ENCODE data around the gene SH3RF3. TPM values are rescaled to one million over a fixed set of nuclear protein-coding genes. Genes with fewer than 3 reads are reported as not detected.
A peak's percentile ranks its signal among the peaks of the same experiment; 100 is the strongest.

The SH3RF3 gene
- total RNA-seq, 1 donor from 2014 or later, result 7.4 TPM

DNA sequence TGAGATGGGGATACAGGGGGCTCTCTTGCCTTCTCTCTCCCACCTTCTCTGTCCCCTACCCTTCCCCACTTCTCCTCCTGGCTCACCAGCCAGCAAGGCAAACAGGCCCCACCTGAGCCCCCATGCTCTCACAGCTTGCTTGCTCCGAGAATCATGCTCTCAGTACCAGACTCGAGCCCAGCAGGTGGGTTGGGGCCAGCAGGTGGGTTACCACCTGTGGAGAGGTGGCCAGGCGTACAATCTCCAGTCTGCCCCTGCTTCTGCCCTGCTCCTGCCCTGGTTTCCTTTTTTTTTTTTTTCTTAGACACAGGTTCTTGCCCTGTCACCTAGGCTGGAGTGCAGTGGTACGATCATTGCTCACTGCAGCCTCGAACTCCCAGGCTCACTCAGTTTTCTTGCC lies 214.5 kb downstream of the SH3RF3 start:
- no peak for TF ChIP-seq CTCF (IDR thresholded peaks at IDR 0.05)
- peaks cover 25% of the 10 kb centered on the region for H3K4me1 ChIP-seq
- intact Hi-C loops (cut with DNase I), result loop anchor here (10.0 kb wide), 1 partner anchor 51 kb away; no protein-coding TSS in a partner anchor
- no peak overlapping the region for H3K27ac ChIP-seq
- H3K4me3 ChIP-seq, result no peak overlapping the region
- DNase-seq (no peak), ATAC-seq (no peak)
- H3K9me3 ChIP-seq, result no peaks in the 10 kb centered on the region
- H3K27me3 ChIP-seq, result no peaks in the 10 kb centered on the region
- H3K36me3 ChIP-seq, result no peaks in the 10 kb centered on the region

GRCh38 chr2:109344270-109344805 lies 215.3 kb downstream of the SH3RF3 start:
- Histone ChIP-seq H3K4me1 (peaks cover 25% of the 10 kb centered on the region), H3K27ac (no peak overlapping the region), H3K27me3 (no peaks in the 10 kb centered on the region), H3K9me3 (no peaks in the 10 kb centered on the region), H3K36me3 (no peaks in the 10 kb centered on the region), H3K4me3 (no peak overlapping the region)
- TF ChIP-seq CTCF (IDR thresholded peaks at IDR 0.05), result no peak
- DNase-seq (no peak), ATAC-seq (no peak)
- intact Hi-C loops (cut with DNase I), result loop anchor here (10.0 kb wide), 1 partner anchor 50 kb away; no protein-coding TSS in a partner anchor

GRCh38 chr2:109345091-109345490 lies 216.1 kb downstream of the SH3RF3 start:
- H3K4me3 ChIP-seq, result no peak overlapping the region
- no peaks in the 10 kb centered on the region for H3K9me3 ChIP-seq
- H3K27me3 ChIP-seq, result no peaks in the 10 kb centered on the region
- no peaks in the 10 kb centered on the region for H3K36me3 ChIP-seq
- no peak for ATAC-seq
- intact Hi-C loops (cut with DNase I), result loop anchor here (10.0 kb wide), 1 partner anchor 50 kb away; no protein-coding TSS in a partner anchor
- H3K27ac ChIP-seq, result no peak overlapping the region
- peak; percentile 53 for DNase-seq
- no peak for TF ChIP-seq CTCF (IDR thresholded peaks at IDR 0.05)
- H3K4me1 ChIP-seq, result peaks cover 24% of the 10 kb centered on the region

GRCh38 chr2:109345653-109346480 lies 216.9 kb downstream of the SH3RF3 start:
- Histone ChIP-seq H3K27ac (no peak overlapping the region), H3K27me3 (no peaks in the 10 kb centered on the region), H3K4me3 (no peak overlapping the region), H3K4me1 (peaks cover 28% of the 10 kb centered on the region), H3K9me3 (no peaks in the 10 kb centered on the region), H3K36me3 (no peaks in the 10 kb centered on the region)
- intact Hi-C loops (cut with DNase I), result loop anchor here (10.0 kb wide), 1 partner anchor 49 kb away; no protein-coding TSS in a partner anchor
- TF ChIP-seq CTCF (IDR thresholded peaks at IDR 0.05), result no peak
- ATAC-seq, result peak; percentile 38
- peak; percentile 58 for DNase-seq

GRCh38 chr2:109346601-109347228 lies 217.7 kb downstream of the SH3RF3 start:
- H3K27me3 ChIP-seq, result no peaks in the 10 kb centered on the region
- no peak overlapping the region for H3K27ac ChIP-seq
- H3K4me1 ChIP-seq, result peaks cover 36% of the 10 kb centered on the region
- ATAC-seq, result no peak
- TF ChIP-seq CTCF (IDR thresholded peaks at IDR 0.05), result no peak
- H3K4me3 ChIP-seq, result no peak overlapping the region
- intact Hi-C loops (cut with DNase I), result loop anchor here (10.0 kb wide), 1 partner anchor 48 kb away; no protein-coding TSS in a partner anchor
- H3K36me3 ChIP-seq, result no peaks in the 10 kb centered on the region
- no peaks in the 10 kb centered on the region for H3K9me3 ChIP-seq
- DNase-seq, result no peak
